ENCODE results near the gene SLC6A20. TPM values are rescaled to one million over a fixed set of nuclear protein-coding genes. Genes with fewer than 3 reads are reported as not detected.

The SLC6A20 gene
- total RNA-seq, 2 experiments from 2014 or later, result not detected

- TF ChIP-seq CTCF (IDR thresholded peaks at IDR 0.05), result no peak
- Mint-ChIP-seq H3K27me3 (peaks cover 13% of the 10 kb centered on the region), H3K4me3 (no peak overlapping the region), H3K27ac (no peak overlapping the region), H3K36me3 (ENCODE audit: low read depth) (no peaks in the 10 kb centered on the region), H3K4me1 (ENCODE audit: low read depth) (peaks cover 13% of the 10 kb centered on the region), H3K9me3 (peaks cover 4% of the 10 kb centered on the region)
- intact Hi-C loops (cut with micrococcal nuclease), result no loop called here
- DNase-seq (no peak), ATAC-seq (no peak)
- POLR2A ChIA-PET, result interaction anchor here (0.5 kb wide), 1 partner anchor 53 kb away, joined by 3 read pairs; no protein-coding TSS in a partner anchor
- CTCF ChIA-PET, result interaction anchor here (1.8 kb wide), 1 partner anchor 9 kb away, joined by 5 read pairs; no protein-coding TSS in a partner anchor
Observed at GRCh38 chr3:45771166-45771775, 25.1 kb downstream of the SLC6A20 start.

GRCh38 chr3:45765958-45766357, 30.4 kb downstream of the SLC6A20 start:
- H3K4me3 Mint-ChIP-seq, result no peak overlapping the region
- H3K9me3 Mint-ChIP-seq, result peaks cover 4% of the 10 kb centered on the region
- peaks cover 2% of the 10 kb centered on the region for H3K4me1 Mint-ChIP-seq (ENCODE audit: low read depth)
- no peak for TF ChIP-seq CTCF (IDR thresholded peaks at IDR 0.05)
- ChIA-PET POLR2A (no interaction called here), CTCF (interaction anchor here (1.0 kb wide), 1 partner anchor 14 kb away, joined by 3 read pairs; no protein-coding TSS in a partner anchor)
- H3K36me3 Mint-ChIP-seq (ENCODE audit: low read depth), result no peaks in the 10 kb centered on the region
- ATAC-seq (no peak), DNase-seq (no peak)
- no peak overlapping the region for H3K27ac Mint-ChIP-seq
- intact Hi-C loops (cut with micrococcal nuclease), result no loop called here
- H3K27me3 Mint-ChIP-seq, result peaks cover 4% of the 10 kb centered on the region

GRCh38 chr3:45765266-45765851, 31.0 kb downstream of the SLC6A20 start:
- Mint-ChIP-seq H3K4me1 (ENCODE audit: low read depth) (peaks cover 2% of the 10 kb centered on the region), H3K27ac (no peak overlapping the region), H3K27me3 (peaks cover 7% of the 10 kb centered on the region), H3K36me3 (ENCODE audit: low read depth) (no peaks in the 10 kb centered on the region), H3K4me3 (no peak overlapping the region), H3K9me3 (peaks cover 4% of the 10 kb centered on the region)
- DNase-seq (no peak), ATAC-seq (no peak)
- intact Hi-C loops (cut with micrococcal nuclease), result no loop called here
- ChIA-PET CTCF (interaction anchor here (1.0 to 1.1 kb wide), 2 partner anchors 14 to 311 kb away, joined by 3 read pairs; no protein-coding TSS in a partner anchor), POLR2A (no interaction called here)
- TF ChIP-seq CTCF (IDR thresholded peaks at IDR 0.05), result no peak

GRCh38 chr3:45763303-45763675, 33.0 kb downstream of the SLC6A20 start:
- Mint-ChIP-seq H3K4me1 (ENCODE audit: low read depth) (peaks cover 2% of the 10 kb centered on the region), H3K27ac (no peak overlapping the region), H3K9me3 (peaks cover 4% of the 10 kb centered on the region), H3K36me3 (ENCODE audit: low read depth) (no peaks in the 10 kb centered on the region), H3K27me3 (peaks cover 7% of the 10 kb centered on the region), H3K4me3 (no peak overlapping the region)
- CTCF ChIA-PET, result interaction anchor here (0.7 to 6.1 kb wide), 8 partner anchors 38 to 316 kb away, joined by 3 to 54 read pairs (median 6); no protein-coding TSS in a partner anchor
- no peak for ATAC-seq
- intact Hi-C loops (cut with micrococcal nuclease), result loop anchor here (5.0 kb wide), 1 partner anchor 79 kb away; the partner anchor contains the start of gene LZTFL1
- TF ChIP-seq CTCF (IDR thresholded peaks at IDR 0.05), result no peak
- no peak for DNase-seq
- POLR2A ChIA-PET, result no interaction called here

Measured in activated CD8-positive, alpha-beta T cell treated with anti-CD3 and anti-CD28 coated beads for 36 hours (primary cell).